LNCAP (cell line): ENCODE results near the gene DYDC2.

Experiments
- TF ChIP-seq, protein P1 (sequence below): fragments of 450-650 bp; IDR thresholded peaks from 2 replicates; pipeline ENCODE4 v1.5.1; 2017; ENCODE audit warnings: mild to moderate bottlenecking

Gene DYDC2

DNA sequence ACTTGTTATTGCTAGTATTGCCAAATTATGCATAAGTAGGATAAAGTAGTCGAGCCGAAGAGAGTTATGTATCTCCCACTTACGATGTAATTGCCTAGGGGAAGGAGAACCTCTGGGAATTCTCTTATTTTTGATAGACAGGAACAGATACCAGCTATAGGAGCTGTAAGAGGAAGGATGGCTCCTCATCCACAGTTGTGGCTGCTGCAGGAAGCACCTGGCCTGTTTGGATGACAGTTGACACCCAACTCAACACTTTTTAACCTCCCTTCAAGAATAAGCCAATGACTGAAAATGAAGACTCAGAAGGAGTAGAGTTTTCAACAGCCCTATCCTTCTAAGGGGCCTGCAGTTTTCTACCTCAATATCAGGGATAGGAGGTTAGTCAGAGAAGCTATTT is 6.3 kb upstream of the DYDC2 start:
- TF ChIP-seq, protein P1, sequence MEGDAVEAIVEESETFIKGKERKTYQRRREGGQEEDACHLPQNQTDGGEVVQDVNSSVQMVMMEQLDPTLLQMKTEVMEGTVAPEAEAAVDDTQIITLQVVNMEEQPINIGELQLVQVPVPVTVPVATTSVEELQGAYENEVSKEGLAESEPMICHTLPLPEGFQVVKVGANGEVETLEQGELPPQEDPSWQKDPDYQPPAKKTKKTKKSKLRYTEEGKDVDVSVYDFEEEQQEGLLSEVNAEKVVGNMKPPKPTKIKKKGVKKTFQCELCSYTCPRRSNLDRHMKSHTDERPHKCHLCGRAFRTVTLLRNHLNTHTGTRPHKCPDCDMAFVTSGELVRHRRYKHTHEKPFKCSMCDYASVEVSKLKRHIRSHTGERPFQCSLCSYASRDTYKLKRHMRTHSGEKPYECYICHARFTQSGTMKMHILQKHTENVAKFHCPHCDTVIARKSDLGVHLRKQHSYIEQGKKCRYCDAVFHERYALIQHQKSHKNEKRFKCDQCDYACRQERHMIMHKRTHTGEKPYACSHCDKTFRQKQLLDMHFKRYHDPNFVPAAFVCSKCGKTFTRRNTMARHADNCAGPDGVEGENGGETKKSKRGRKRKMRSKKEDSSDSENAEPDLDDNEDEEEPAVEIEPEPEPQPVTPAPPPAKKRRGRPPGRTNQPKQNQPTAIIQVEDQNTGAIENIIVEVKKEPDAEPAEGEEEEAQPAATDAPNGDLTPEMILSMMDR: no peak

DNA sequence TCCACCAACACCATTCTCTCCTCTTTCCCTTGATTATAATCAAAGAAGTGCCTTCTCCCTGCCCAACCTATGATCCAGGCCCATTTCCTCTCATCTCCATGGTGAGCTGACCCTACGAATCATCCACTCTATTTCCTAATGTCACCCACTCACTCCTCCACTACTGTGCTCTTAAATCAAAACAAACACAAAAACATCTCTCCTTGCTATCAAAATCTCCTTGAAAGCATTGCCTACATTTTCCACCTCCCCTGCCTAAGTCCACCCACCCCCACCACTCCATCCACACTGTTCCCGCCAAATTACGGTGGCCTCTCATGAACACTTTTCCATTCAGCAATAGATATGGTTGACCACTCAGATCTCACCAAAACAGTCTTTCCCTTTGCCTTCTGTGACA is 5.4 kb upstream of the DYDC2 start:
- TF ChIP-seq, protein P1: no peak

DNA sequence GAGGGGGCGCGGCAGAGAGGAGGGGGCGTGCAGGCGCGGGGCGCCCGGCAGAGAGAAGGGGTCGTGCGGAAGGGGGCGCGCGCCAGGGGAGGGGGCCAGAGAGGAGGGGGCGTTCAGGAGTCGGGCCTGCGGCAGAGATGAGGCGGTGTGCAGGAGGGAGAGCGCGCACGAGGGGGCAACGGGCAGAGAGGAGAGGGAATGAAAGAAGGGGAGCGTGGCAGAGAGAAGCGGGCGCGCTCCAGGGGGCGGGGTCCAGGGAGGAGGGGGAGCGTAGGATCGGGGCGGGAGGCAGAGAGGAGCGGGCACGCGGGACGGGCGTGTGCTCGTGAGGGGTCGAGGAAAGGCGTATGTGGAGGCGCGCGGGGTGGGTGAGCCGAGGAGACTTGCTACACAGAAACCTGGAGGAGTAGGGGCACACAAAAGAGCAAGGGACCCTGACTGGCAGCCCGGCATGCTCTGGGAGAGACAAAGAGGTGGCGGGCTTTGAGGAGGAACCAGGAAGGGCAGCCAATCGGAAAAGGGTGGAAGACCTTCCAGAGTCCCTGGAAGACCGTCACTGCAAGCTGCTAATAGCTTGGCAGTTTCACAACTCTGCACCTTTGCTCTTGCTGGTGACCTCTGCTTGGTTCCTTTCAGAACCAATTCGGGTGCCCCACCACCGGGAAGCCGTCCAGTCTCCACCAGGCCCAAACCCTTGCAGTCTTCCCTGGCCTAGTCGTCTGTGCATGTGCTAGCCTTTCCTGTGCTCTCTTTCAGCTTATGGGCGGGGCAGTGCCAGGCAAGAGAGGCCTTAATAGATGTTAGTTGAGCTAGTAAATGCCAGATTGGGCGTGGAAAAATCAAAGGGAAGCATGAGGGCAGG is 639 bp downstream of the DYDC2 start:
- TF ChIP-seq, protein P1: no peak

DNA sequence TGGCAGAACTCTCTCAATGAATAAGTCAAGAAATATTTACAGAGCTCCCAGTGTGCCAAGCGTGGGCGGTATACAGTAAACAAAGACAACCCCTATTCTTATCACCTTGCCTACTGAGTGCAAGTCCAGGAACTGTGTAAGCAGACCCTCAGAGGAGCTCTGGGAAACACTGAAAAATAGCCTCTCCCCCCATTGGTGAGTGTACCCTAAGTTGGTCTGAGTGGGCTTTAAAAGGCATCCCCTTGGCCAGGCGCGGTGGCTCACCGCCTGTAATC is 1.2 kb downstream of the DYDC2 start:
- TF ChIP-seq, protein P1: no peak

DNA sequence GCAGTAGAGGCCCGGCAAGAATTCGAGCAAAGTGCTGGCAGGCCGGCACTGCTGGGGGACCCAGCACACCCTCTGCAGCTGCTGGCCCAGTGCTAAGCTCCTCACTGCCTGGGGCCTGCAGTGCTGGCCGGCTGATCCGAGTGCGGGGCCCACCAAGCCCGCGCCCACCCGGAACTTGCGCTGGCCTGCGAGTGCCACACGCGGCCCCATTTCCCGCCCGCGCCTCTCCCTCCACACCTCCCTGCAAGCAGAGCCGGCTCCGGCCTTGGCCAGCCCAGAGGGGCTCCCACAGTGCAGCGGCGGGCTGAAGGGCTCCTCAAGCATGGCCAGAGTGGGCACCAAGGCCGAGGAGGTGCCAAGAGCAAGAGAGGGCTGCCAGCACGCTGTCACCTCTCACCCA is 3.1 kb downstream of the DYDC2 start:
- TF ChIP-seq, protein P1: no peak

DNA sequence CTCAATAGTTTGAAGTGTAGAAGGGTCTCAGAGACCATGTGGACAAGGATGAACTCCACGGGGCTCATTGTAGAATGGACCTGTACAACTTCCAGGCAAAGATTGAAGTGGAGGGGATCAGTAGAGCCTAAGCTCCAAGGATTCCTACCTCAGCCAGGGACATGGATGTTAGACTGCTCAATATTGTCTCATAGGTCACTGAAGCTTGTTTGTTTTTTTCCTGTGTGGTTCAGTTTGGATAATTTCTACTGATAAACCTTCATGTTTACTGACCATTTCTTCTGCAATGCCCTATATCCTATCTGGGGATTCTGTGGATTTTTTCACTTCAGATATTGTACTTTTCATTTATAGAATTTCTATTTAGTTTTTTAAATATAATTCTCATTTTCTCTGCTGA is 8.9 kb downstream of the DYDC2 start:
- TF ChIP-seq, protein P1: no peak

DNA sequence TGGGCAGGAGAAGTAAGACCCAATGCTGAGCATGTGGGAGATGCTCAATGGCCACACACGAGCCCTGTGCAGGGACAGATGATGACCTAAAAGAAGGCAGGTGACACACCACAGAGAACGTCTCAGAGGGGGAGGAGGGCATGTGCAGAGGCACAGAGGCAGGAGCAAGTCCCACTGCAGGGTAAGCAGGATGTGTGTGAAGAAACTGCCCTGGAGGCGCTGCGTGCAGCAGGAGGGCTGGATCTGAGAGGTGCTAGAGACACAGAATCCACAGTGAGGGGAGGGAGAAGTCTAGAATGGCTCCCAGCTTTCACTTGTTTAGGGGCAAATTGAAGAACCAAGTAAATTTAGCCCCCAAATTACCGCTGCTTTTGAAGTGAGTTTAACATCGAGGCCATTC is 14.9 kb downstream of the DYDC2 start:
- TF ChIP-seq, protein P1: no peak

DNA sequence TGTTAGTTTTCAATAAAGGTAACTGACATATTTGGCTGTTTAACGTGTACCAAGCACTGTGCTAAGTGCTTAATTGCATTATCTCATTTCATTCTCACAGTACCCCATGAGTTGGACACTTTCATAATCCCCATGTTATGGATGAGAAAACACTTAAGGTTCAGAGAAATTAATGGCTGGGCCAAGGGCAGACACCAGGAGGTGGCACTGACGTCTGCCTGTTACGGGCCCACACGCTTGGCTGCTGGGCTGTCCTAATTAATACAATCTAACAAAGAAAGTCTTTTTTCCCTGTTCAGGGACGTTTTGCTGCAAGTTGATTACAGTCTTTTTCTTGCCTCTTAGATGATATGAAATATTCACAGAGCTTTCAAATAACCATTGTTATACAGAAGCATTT is 16.1 kb downstream of the DYDC2 start:
- TF ChIP-seq, protein P1: no peak
